NCI-H82 treated with DMSO at 0.1 percent for 48 hours (cell line): Measurements from ENCODE around the gene CHRNA3.
"Not testable (repeated sequence)": the region's sequence is repeated elsewhere in the genome, so short reads cannot be mapped to it uniquely, and the experiment has no call there.

ENCODE experiments used
- DNase-seq: peaks from one replicate; lab custom pipeline; 2025; ENCODE audit not compliant: unreplicated experiment; lab: John Stamatoyannopoulos, UW

The CHRNA3 gene

DNA sequence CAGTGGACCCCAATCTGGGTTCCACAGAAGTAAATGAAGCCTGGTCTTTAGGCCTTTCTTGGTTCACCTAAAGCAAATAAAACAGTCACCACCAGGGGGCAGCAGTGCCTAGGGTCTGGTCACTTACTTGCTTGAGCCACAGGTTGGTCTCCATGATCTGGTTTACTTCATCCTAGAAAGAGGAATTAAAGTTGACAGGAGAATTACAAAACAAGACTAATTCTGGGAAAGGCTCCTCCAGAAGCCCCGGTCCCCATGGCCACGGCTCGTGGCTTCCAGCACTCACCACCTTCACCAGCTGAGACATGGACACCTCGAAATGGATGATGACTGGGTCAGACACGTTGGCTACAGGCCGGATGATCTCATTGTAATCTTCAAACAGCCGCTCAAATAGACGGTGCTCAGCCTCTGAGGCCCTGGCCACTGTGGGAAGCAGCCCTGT, 2.3 kb downstream of the CHRNA3 start:
- DNase-seq: peak; percentile 84

DNA sequence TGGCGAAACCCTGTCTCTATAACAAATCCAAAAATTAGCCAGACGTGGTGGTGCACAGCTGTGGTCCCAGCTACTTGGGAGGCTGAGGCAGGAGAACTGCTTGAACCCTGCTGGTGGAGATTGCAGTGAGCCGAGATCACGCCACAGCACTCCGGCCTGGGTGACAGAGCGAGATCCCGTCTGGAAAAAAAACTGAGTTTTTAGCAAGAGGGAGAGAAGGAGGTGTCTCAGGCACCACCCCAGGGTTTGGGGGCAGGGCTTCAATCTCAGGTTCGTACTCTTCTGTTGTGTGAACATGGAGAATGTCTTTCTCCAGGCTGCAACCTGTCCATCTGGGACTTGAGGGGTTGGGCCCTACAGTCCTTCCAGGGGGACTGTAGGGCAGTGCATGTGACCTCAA, 2.7 kb downstream of the CHRNA3 start:
- DNase-seq: no peak

- no peak for DNase-seq
Measured at GRCh38 chr15:78617516-78617915, 3.3 kb downstream of the CHRNA3 start.

DNA sequence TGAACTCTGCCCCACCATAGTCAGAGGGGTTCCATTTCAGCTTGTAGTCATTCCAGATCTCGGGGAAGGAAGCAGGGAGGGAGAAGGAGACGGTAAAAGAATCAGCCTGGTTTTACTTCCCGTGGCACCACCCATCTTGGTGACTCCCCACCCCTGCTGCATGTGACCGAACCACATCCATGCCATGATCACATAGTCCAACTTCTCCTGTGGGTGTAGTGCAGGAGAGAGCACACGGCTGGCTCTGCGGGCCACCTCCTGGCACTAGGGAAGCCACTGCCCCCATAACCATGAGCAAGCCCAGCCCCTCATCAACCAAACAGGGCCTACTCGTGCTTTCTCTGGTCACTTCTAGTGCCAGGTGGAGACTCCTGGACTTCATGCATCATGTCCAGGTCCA, 3.7 kb downstream of the CHRNA3 start:
- no peak for DNase-seq

- no peak for DNase-seq
Measured at GRCh38 chr15:78616506-78616905, 4.3 kb downstream of the CHRNA3 start.

- DNase-seq: no peak
Measured at GRCh38 chr15:78615151-78615589, 5.6 kb downstream of the CHRNA3 start.

DNA sequence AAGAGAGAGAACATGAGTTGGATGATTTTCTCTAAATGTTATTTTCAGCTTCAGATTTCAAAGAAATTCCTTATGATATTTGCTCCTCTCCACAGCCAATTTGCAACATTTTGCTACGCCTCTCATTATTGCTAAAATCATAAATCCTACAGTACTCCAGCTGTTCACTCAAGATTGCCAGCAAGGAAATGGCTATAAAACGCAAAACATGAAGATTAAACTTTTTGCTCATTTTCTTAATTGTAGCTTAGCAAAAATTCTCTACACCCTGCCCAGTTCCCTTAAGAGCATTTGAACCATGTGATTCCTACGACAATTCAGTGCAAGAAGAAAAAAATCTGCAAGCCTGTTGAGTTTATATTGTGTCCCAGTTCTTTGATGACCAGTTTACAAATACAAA, 6.8 kb downstream of the CHRNA3 start:
- no peak for DNase-seq

GRCh38 chr15:78609551-78609950, 11.2 kb downstream of the CHRNA3 start:
- not testable (repeated sequence) for DNase-seq

- no peak for DNase-seq
Measured at GRCh38 chr15:78605680-78606079, 15.1 kb downstream of the CHRNA3 start.

- DNase-seq: no peak
Measured at GRCh38 chr15:78605201-78605600, 15.6 kb downstream of the CHRNA3 start.

DNA sequence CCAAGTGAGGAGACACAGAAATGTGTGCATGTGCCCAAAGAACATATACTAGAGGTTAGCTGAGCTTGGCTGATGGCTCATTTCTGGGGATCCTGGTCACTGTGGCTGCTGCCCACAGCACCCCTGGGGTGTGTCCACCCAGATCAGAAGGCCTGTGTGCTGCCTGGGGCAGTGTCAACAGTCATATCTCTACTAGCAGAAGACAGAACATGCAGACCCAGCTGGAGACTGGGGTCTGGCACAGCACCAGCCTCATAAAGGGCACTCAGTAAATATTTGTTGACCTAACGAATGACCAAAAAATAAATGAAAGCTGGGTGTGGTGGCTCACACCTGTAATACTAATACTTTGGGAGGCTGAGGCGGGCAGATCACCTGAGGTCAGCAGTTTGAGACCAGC, 16.4 kb downstream of the CHRNA3 start:
- no peak for DNase-seq

- no peak for DNase-seq
Measured at GRCh38 chr15:78603467-78603866, 17.3 kb downstream of the CHRNA3 start.

- DNase-seq: no peak
Measured at GRCh38 chr15:78599189-78599588, 21.6 kb downstream of the CHRNA3 start.

DNA sequence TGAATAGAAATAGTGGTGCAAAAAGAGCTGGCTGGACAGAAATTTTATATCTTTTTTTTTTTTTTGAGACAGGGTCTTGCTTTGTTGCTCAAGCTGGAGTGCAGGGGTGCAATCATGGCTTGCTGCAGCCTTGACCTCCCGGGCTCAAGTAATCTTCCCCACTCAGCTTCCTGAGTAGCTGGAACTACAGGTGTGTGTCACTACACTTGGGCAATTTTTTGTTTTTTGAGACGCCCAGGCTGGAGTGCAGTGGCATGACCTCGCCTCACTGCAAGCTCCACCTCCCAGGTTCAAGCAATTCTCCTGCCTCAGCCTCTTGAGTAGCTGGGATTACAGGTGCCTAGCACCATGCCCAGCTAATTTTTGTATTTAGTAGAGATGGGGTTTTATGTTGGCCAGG, 22.4 kb downstream of the CHRNA3 start:
- DNase-seq: no peak

DNA sequence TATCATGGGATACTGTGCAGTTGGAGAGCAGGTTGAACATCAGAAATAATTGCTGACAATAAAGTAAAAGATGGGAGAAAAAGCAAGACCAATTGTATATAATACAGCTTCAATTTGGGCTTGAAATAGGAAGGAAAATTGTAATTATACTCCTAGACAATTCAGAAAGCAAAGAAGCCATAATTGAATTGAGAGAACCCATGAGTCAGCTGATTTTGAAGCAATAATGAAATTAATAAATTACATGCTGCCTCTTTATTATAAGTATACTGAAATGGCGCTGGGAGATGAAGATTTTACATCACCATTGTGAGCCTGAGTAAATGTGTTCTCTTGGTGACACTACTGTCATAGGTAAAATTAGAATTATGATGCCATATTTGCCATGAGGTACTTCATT, 23.2 kb downstream of the CHRNA3 start:
- DNase-seq: no peak

DNA sequence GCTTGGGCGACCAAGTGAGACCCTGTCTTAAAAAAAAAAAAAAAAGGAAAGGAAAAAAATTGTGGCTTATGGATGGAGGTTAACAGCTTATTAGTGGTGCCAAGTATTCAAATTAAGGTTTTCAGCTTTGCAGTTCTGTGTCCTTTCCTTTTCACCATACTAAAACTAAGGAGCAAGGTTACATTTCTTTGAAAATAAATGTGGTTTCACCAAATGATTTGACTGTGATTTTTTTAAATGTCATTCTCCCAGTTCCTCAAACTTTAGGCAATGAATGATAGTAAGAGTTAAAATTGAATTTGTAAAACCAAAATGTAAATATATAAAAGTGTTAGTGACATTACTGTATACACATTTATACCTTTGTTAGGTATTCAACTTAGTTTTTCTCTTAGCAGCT, 45.9 kb downstream of the CHRNA3 start:
- DNase-seq: no peak

GRCh38 chr15:78573416-78573815, 47.4 kb downstream of the CHRNA3 start:
- DNase-seq: no peak

DNA sequence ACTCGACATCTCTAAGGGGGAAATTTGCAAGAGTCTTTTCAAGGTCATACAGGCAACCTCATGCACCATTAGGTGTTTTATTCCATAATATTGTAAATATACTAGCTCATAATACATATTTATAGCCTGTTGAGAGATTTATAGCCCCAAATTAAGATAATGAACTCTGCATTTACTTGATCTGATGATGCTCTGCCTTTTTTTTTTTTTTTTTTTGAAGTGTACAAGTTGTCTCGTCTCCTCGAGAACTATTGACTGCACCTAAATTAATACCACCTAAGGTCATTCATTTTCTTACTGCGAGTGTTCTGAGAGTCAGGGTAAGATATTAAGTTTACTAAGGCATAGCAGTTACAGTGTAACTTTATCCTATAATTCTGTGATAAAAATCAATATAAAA, 49.4 kb downstream of the CHRNA3 start:
- no peak for DNase-seq

GRCh38 chr15:78570710-78571109, 50.1 kb downstream of the CHRNA3 start:
- no peak for DNase-seq

DNA sequence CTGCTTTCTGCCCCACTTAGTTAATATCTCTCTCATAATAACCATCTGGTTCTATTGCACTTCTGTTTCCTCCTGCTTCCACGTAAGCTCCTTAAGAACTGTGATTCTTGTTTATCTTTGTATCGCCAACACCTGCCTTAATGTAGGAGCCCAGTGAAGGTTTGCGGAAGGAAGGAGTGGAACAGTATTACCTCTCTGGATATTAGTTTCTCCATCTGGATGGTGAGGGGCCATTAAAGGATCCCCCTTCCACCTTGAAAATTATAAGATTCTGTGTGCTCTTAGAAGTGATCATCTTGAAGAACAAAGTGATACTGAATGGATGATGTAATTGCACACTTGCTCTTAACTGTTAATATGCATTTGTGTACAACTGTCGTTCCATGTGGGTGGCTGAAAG, 53.3 kb downstream of the CHRNA3 start:
- peak; percentile 30 for DNase-seq

GRCh38 chr15:78565951-78566774, 54.6 kb downstream of the CHRNA3 start:
- DNase-seq: no peak

GRCh38 chr15:78565097-78565950, 55.5 kb downstream of the CHRNA3 start, which contains the start of gene CHRNA5:
TSS of gene CHRNA5 (plus strand) at chr15:78565520. CDS start at chr15:78565720, 200 bp downstream.
- peak; percentile 84 for DNase-seq
